T-cell (primary cell): ENCODE data around the gene ADAM12. TPM values are rescaled to one million over a fixed set of nuclear protein-coding genes. Genes with fewer than 3 reads are reported as not detected.

Source experiments
- ATAC-seq, 4 experiments: fragments of 200-7000 bp in 3 of 4; fragments of 150-1000 bp in 1 of 4; cut with Tn5 transposase; replicated peaks in 1 of 4; 1 replicate in 3 of 4; 2 replicates in 1 of 4; pipeline ENCODE4 v1.10.0; 2021; ENCODE audit warnings: moderate library complexity in 3 of 4, mild to moderate bottlenecking in 2 of 4, moderate number of reproducible peaks in 1 of 4
- CTCF ChIA-PET, 2 donors: fragments of 300-600 bp; sonication (Branson Sonifier 250); formaldehyde crosslinking; loops; one replicate each; lab custom pipeline; 2022; ENCODE audit warnings: antibody characterized with exemption in 2 of 2; lab: Charles Lee
- POLR2A ChIA-PET, 2 donors: fragments of 300-600 bp; sonication (Branson Sonifier 250); formaldehyde crosslinking; loops; one replicate each; lab custom pipeline; 2022; ENCODE audit warnings: antibody characterized with exemption in 2 of 2; lab: Charles Lee
- DNase-seq, 35 experiments: peaks; one replicate each; pipeline versions ENCODE4 v3.0.0 to v3.0.0-alpha.2; 2013 to 2023
- H3K27ac ChIP-seq: one replicate; pipeline ENCODE4 v1.5.1; 2013; ENCODE audit warnings: low read length
- H3K27me3 ChIP-seq, 2 experiments: replicated peaks in 1 of 2; 1 replicate in 1 of 2; 2 replicates in 1 of 2; pipeline versions ENCODE4 v1.6.1 to v1.7.0; 2013; ENCODE audit warnings: low read length in 1 of 2, mixed read lengths in 1 of 2; ENCODE audit not compliant: control insufficient read depth in 2 of 2, insufficient read depth in 2 of 2; ENCODE audit errors: extremely low read depth in 1 of 2
- H3K36me3 ChIP-seq, 2 donors: 1 replicate in 1 of 2; 2 replicates in 1 of 2; pipeline versions ENCODE4 v1.6.1 to v1.7.0; 2013; ENCODE audit warnings: low read length in 1 of 2; ENCODE audit not compliant: control insufficient read depth in 2 of 2, insufficient read depth in 1 of 2; ENCODE audit errors: extremely low read depth in 1 of 2
- H3K4me1 ChIP-seq, 2 experiments: 1 replicate in 1 of 2; 2 replicates in 1 of 2; pipeline versions ENCODE4 v1.6.1 to v1.7.0; 2013; ENCODE audit warnings: low read length in 2 of 2, mixed read lengths in 1 of 2; ENCODE audit not compliant: insufficient read depth in 2 of 2, control insufficient read depth in 1 of 2; ENCODE audit errors: extremely low read depth in 1 of 2
- H3K4me3 ChIP-seq, 2 donors: 1 replicate in 1 of 2; 2 replicates in 1 of 2; pipeline versions ENCODE4 v1.5.1 to v1.7.0; 2013; ENCODE audit warnings: mild to moderate bottlenecking in 2 of 2, low read length in 1 of 2, moderate library complexity in 1 of 2; ENCODE audit not compliant: control insufficient read depth in 1 of 2; ENCODE audit errors: extremely low read depth in 1 of 2
- H3K9me3 ChIP-seq: 2 replicates; pipeline ENCODE4 v1.7.0; 2013
- H3K27ac Mint-ChIP-seq, 2 donors: one replicate each; pipeline ENCODE4 v1.8.0; 2020 to 2021; ENCODE audit warnings: mild to moderate bottlenecking in 2 of 2, mixed read lengths in 2 of 2
- H3K27me3 Mint-ChIP-seq, 2 donors: one replicate each; pipeline ENCODE4 v1.8.0; 2021 to 2022; ENCODE audit warnings: mixed read lengths in 2 of 2
- H3K36me3 Mint-ChIP-seq: one replicate; pipeline ENCODE4 v1.8.0; 2021; ENCODE audit warnings: mixed read lengths
- H3K4me1 Mint-ChIP-seq, 3 donors: one replicate each; pipeline ENCODE4 v1.8.0; 2020 to 2022; ENCODE audit warnings: mixed read lengths in 3 of 3, mild to moderate bottlenecking in 1 of 3
- H3K4me3 Mint-ChIP-seq, 3 donors: one replicate each; pipeline ENCODE4 v1.8.0; 2020 to 2022; ENCODE audit warnings: mild to moderate bottlenecking in 3 of 3, mixed read lengths in 3 of 3, moderate library complexity in 3 of 3
- H3K9me3 Mint-ChIP-seq, 3 donors: one replicate each; pipeline ENCODE4 v1.8.0; 2020 to 2022; ENCODE audit warnings: mixed read lengths in 3 of 3
- WGBS: methylation state at CpG from one replicate; pipeline ENCODE4 v1.1.5; 2013; ENCODE audit warnings: missing lambda C conversion rate; ENCODE audit not compliant: insufficient coverage; 5-methylcytosine and 5-hydroxymethylcytosine counted together
- total RNA-seq, 35 experiments: library from RNA in 6 of 35; stranded (reverse) in 6 of 35; fragments of 120-200 nt in 1 of 35; gene quantifications; one replicate each; pipeline versions ENCODE4 v1.2.1 to v1.2.4 and lab custom pipeline; 2013 to 2026

ADAM12 gene
- total RNA-seq, 5 donors from 2014 or later (not counting 1 experiment from before 2014, with no cell fraction given) = 0.35 to 5.7 (median 1.2) TPM

DNA sequence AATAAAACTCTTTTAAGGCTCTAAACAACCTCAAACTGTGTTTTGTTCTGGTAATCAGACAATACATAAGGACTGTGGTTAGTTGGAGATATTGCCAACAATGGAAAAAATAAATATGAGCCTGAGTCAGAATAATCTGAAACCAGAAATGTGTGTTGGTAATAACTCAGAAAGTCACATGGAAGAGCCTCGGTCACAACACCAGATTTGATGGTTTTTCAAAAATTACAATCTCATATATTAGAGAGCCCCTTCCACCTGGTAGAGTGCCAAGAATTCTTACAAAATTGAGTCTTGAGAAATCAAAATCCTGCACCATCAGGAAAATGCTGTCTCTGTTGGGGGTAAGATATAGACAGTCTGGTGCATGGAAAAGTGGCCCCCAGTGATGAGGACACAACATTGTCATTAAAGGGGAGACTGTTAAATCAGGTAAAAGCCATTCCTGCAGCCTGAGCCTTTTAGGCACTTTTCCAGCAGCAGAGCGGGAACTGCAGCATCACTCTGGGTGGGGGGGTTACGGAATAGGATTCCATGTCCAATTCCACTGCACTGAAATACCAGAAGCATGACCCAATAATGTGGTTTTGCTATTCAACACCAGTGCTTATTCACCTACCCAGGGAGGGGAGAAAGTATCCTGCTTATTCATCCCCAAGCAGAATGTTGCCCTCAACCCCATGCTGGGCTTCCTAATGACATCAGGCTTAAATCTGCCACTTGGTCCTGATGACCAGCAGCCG, 9.5 kb upstream of the ADAM12 start:
- Histone ChIP-seq H3K9me3 (no peaks in the 10 kb centered on the region), H3K36me3 (no peaks in the 10 kb centered on the region), H3K4me3 (no peak overlapping the region), H3K4me1 (no peaks in the 10 kb centered on the region), H3K27me3 (no peaks in the 10 kb centered on the region), H3K27ac (no peak overlapping the region)
- ChIA-PET POLR2A (no interaction called here), CTCF (no interaction called here)
- no peak overlapping the region for H3K4me3 Mint-ChIP-seq
- ATAC-seq = no peak
- H3K27me3 Mint-ChIP-seq = no peaks in the 10 kb centered on the region
- H3K9me3 Mint-ChIP-seq = peaks cover 4 to 10% (median 6%) of the 10 kb centered on the region in 3 donors
- H3K27ac Mint-ChIP-seq = no peak overlapping the region
- WGBS = 55% methylated on average over 1 of the region's 4 CpGs
- DNase-seq = no peak
- H3K36me3 Mint-ChIP-seq = no peaks in the 10 kb centered on the region
- no peaks in the 10 kb centered on the region for H3K4me1 Mint-ChIP-seq

DNA sequence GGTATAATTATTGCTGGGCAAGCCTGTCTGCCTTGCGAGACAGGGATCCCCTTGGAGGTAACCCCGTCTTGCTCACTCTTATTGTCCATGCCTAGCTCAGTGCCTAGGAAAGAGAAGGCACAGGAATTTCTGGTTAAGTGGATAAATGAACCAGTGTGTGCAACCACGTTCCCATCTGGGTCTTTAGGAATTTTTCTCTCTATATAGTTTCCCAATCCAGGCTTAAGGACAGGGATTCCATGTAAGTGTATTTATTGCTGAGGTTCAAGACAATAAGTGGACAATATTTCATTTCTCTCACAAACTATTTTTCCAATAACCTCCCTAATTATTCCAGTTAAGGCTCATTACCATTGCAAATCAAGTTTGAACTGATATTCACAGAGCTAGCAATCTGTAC, 8.9 kb upstream of the ADAM12 start:
- WGBS = no CpG with 5 or more reads among the region's 3 CpGs
- Histone ChIP-seq H3K27me3 (no peaks in the 10 kb centered on the region), H3K9me3 (no peaks in the 10 kb centered on the region), H3K36me3 (no peaks in the 10 kb centered on the region), H3K4me1 (no peaks in the 10 kb centered on the region), H3K4me3 (no peak overlapping the region), H3K27ac (no peak overlapping the region)
- H3K4me3 Mint-ChIP-seq = no peak overlapping the region
- no peaks in the 10 kb centered on the region for H3K27me3 Mint-ChIP-seq
- ChIA-PET POLR2A (no interaction called here), CTCF (no interaction called here)
- no peak overlapping the region for H3K27ac Mint-ChIP-seq
- no peak for ATAC-seq
- H3K9me3 Mint-ChIP-seq = peaks cover 5 to 10% (median 6%) of the 10 kb centered on the region in 3 donors
- no peaks in the 10 kb centered on the region for H3K36me3 Mint-ChIP-seq
- H3K4me1 Mint-ChIP-seq = no peaks in the 10 kb centered on the region
- DNase-seq = no peak

DNA sequence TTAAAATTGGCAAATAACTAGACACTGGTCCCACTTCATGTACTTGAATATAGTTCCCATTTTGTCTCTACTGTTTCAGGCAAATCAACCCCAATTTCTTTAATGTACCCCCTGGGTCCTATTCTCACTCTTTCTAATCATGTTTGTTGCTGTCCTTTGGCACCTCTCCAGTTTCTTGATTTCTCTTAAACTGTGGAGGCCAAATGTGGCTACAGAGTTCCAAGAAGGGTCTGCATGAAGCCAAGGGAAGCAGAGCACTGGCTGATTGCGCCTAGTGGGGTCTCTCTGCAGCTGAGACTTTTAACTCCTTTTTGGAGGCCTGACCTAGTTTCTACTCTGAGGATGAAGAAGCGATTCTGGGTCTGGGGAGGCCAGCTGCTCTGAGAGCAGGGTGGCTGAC, 6.7 kb upstream of the ADAM12 start:
- Histone ChIP-seq H3K4me3 (no peak overlapping the region), H3K27me3 (peaks cover 0 to 6% of the 10 kb centered on the region in 2 experiments), H3K9me3 (no peaks in the 10 kb centered on the region), H3K27ac (no peak overlapping the region), H3K36me3 (no peaks in the 10 kb centered on the region), H3K4me1 (no peaks in the 10 kb centered on the region)
- DNase-seq (no peak), ATAC-seq (no peak)
- Mint-ChIP-seq H3K27ac (no peak overlapping the region), H3K9me3 (peaks cover 3 to 10% (median 10%) of the 10 kb centered on the region in 3 donors), H3K27me3 (peaks cover 4% of the 10 kb centered on the region in 2 donors), H3K36me3 (no peaks in the 10 kb centered on the region), H3K4me1 (peaks cover 0 to 3% (median 0%) of the 10 kb centered on the region in 3 donors), H3K4me3 (no peak overlapping the region)
- 85% methylated on average over 2 of the region's 2 CpGs for WGBS
- CTCF ChIA-PET = no interaction called here
- POLR2A ChIA-PET = no interaction called here

DNA sequence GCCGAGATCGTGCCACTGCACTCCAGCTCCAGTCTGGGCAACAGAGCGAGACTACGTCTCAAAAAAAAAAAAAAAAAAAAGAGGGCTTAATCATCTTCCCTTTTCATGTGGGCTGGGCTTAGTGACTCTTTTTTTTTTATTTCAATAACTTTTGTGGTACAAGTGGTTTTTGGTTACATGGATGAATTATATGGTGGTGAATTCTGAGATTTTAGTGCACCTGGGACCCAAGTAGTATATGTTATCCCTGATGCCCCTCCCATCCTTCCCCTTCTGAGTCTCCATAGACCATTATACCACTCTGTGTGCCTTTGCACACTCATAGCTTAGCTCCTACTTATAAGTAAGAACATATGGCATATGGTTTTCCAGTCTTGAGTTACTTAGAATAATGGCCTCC, 4.8 kb upstream of the ADAM12 start:
- H3K4me1 Mint-ChIP-seq = peaks cover 0 to 7% (median 0%) of the 10 kb centered on the region in 3 donors
- H3K9me3 Mint-ChIP-seq = peaks cover 3 to 10% (median 10%) of the 10 kb centered on the region in 3 donors
- POLR2A ChIA-PET = interaction anchor here in 1 of 2 donors (0.7 kb wide), 1 partner anchor 154 kb away, joined by 19 read pairs; no protein-coding TSS in a partner anchor
- no peak overlapping the region for H3K27ac Mint-ChIP-seq
- DNase-seq = no peak
- Histone ChIP-seq H3K36me3 (no peaks in the 10 kb centered on the region), H3K4me3 (no peak overlapping the region), H3K4me1 (no peaks in the 10 kb centered on the region), H3K27ac (no peak overlapping the region), H3K27me3 (peaks cover 9 to 13% of the 10 kb centered on the region in 2 experiments), H3K9me3 (no peaks in the 10 kb centered on the region)
- WGBS = no CpG with 5 or more reads among the region's 4 CpGs
- CTCF ChIA-PET = no interaction called here
- no peaks in the 10 kb centered on the region for H3K36me3 Mint-ChIP-seq
- no peak for ATAC-seq
- H3K27me3 Mint-ChIP-seq = peaks cover 11 to 14% of the 10 kb centered on the region in 2 donors
- H3K4me3 Mint-ChIP-seq = no peak overlapping the region

DNA sequence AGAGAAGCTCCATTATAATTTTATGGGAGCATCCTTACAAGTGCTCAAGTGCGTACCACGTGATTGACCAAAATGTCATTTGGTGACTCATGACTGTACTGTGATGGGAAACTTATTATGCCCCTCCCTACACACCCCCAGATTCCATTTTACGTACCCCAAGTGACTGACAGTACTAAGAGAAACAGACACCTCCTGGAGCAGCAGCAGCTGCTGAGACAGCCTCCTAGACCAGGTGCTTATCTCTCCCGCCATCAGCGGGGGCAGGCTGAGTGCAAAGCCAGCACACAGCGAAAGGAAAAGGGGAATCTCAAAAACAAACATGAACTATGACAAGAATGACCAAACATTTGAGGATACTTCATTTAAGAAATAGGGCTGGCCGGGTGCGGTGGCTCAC, 4.2 kb upstream of the ADAM12 start:
- Histone ChIP-seq H3K4me3 (no peak overlapping the region), H3K27me3 (peaks cover 9 to 15% of the 10 kb centered on the region in 2 experiments), H3K27ac (no peak overlapping the region), H3K9me3 (no peaks in the 10 kb centered on the region), H3K4me1 (no peaks in the 10 kb centered on the region), H3K36me3 (no peaks in the 10 kb centered on the region)
- Mint-ChIP-seq H3K4me1 (peaks cover 0 to 7% (median 0%) of the 10 kb centered on the region in 3 donors), H3K4me3 (no peak overlapping the region), H3K9me3 (peaks cover 3 to 10% (median 10%) of the 10 kb centered on the region in 3 donors), H3K27me3 (peaks cover 12 to 15% of the 10 kb centered on the region in 2 donors), H3K27ac (no peak overlapping the region), H3K36me3 (no peaks in the 10 kb centered on the region)
- CTCF ChIA-PET = no interaction called here
- DNase-seq (no peak), ATAC-seq (no peak)
- no CpG with 5 or more reads among the region's 8 CpGs for WGBS
- POLR2A ChIA-PET = interaction anchor here in 1 of 2 donors (0.7 kb wide), 1 partner anchor 155 kb away, joined by 19 read pairs; no protein-coding TSS in a partner anchor

DNA sequence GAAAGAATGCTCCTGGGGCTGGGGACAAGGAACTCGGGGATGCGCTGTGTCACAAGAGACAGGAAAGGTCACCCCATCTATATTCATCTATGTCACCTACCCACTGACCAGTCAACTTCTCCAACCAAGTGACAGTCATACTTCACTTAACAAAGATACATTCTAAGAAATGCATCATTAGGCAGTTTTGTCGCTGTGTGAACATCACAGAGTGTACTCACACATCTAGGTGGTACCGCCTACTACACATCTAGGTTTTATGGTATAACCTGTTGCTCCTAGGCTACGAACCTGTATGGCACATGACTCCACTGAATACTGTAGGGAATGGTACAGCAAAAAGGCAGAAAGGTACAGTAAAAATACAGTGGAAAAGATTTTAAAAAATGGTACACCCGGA, 3.8 kb upstream of the ADAM12 start:
- Mint-ChIP-seq H3K9me3 (peaks cover 3 to 10% (median 10%) of the 10 kb centered on the region in 3 donors), H3K36me3 (no peaks in the 10 kb centered on the region), H3K4me3 (no peak overlapping the region), H3K4me1 (peaks cover 0 to 10% (median 0%) of the 10 kb centered on the region in 3 donors), H3K27me3 (peaks cover 16 to 19% of the 10 kb centered on the region in 2 donors), H3K27ac (peak overlapping the region in 1 of 2 donors; percentile 10)
- ATAC-seq (no peak), DNase-seq (no peak)
- Histone ChIP-seq H3K27ac (no peak overlapping the region), H3K9me3 (no peaks in the 10 kb centered on the region), H3K4me3 (no peak overlapping the region), H3K4me1 (peaks cover 0 to 2% of the 10 kb centered on the region in 2 experiments), H3K27me3 (peaks cover 9 to 19% of the 10 kb centered on the region in 2 experiments), H3K36me3 (no peaks in the 10 kb centered on the region)
- CTCF ChIA-PET = no interaction called here
- POLR2A ChIA-PET = no interaction called here
- 50% methylated on average over 2 of the region's 6 CpGs for WGBS
